Neural progenitor cell (in vitro differentiated cells): ENCODE results near the gene PYHIN1. TPM values are rescaled to one million over a fixed set of nuclear protein-coding genes. Genes with fewer than 3 reads are reported as not detected.

Experiments
- DNase-seq: peaks from one replicate; pipeline ENCODE4 v3.0.0-alpha.2; 2016; ENCODE audit warnings: low spot score
- H2AFZ ChIP-seq: fragments of 200-600 bp; sonication (generic); replicated peaks from 2 replicates; pipeline ENCODE4 v1.6.1; 2016; ENCODE audit warnings: antibody characterized with exemption
- H3F3A ChIP-seq: fragments of 200-600 bp; sonication (generic); 2 replicates; pipeline ENCODE4 v1.6.1; 2016; ENCODE audit warnings: antibody characterized with exemption, low read depth
- H3K27ac ChIP-seq: fragments of 200-600 bp; sonication (generic); 2 replicates; pipeline ENCODE4 v1.5.1; 2016; ENCODE audit warnings: mild to moderate bottlenecking
- H3K27me3 ChIP-seq: fragments of 200-600 bp; sonication (generic); 2 replicates; pipeline ENCODE4 v1.6.1; 2016; ENCODE audit warnings: mild to moderate bottlenecking, moderate library complexity
- H3K36me3 ChIP-seq: fragments of 200-600 bp; sonication (generic); 2 replicates; pipeline ENCODE4 v1.5.1; 2016
- H3K4me1 ChIP-seq: fragments of 200-600 bp; sonication (generic); 2 replicates; pipeline ENCODE4 v1.6.1; 2016; ENCODE audit warnings: mixed run types
- H3K4me2 ChIP-seq: fragments of 200-600 bp; sonication (generic); 2 replicates; pipeline ENCODE4 v1.6.1; 2016
- H3K4me3 ChIP-seq: fragments of 200-600 bp; sonication (generic); 2 replicates; pipeline ENCODE4 v1.5.1; 2016
- H3K79me2 ChIP-seq: fragments of 200-600 bp; sonication (generic); 2 replicates; pipeline ENCODE4 v1.6.1; 2016; ENCODE audit warnings: low read depth
- H3K9ac ChIP-seq: fragments of 200-600 bp; sonication (generic); 2 replicates; pipeline ENCODE4 v1.6.1; 2016
- H3K9me3 ChIP-seq: fragments of 200-600 bp; sonication (generic); 2 replicates; pipeline ENCODE4 v1.5.1; 2016; ENCODE audit warnings: low read depth
- H4K20me1 ChIP-seq: fragments of 200-600 bp; sonication (generic); 2 replicates; pipeline ENCODE4 v1.6.1; 2016; ENCODE audit warnings: low read depth
- H3K27ac Mint-ChIP-seq: 3 replicates; pipeline ENCODE4 v1.8.0; 2021; ENCODE audit warnings: mixed read lengths
- H3K27me3 Mint-ChIP-seq: 2 replicates; pipeline ENCODE4 v1.8.0; 2022; ENCODE audit warnings: low read depth, mild to moderate bottlenecking, inconsistent platforms, moderate library complexity, mixed read lengths; ENCODE audit not compliant: insufficient read depth
- H3K36me3 Mint-ChIP-seq: 3 replicates; pipeline ENCODE4 v1.8.0; 2021; ENCODE audit warnings: mixed read lengths
- H3K4me1 Mint-ChIP-seq: 3 replicates; pipeline ENCODE4 v1.8.0; 2021; ENCODE audit warnings: mixed read lengths
- H3K4me3 Mint-ChIP-seq: 3 replicates; pipeline ENCODE4 v1.8.0; 2021; ENCODE audit warnings: mild to moderate bottlenecking, moderate library complexity, mixed read lengths
- H3K9me3 Mint-ChIP-seq: 3 replicates; pipeline ENCODE4 v1.8.0; 2020; ENCODE audit warnings: mixed read lengths
- CTCF ChIP-seq: fragments of 200-600 bp; sonication (generic); IDR thresholded peaks from 2 replicates; pipeline ENCODE4 v1.5.1; 2017; ENCODE audit warnings: antibody characterized with exemption, mild to moderate bottlenecking
- EZH2 ChIP-seq: fragments of 200-600 bp; sonication (generic); IDR thresholded peaks from 2 replicates; pipeline ENCODE4 v1.6.1; 2017; ENCODE audit warnings: antibody characterized with exemption, mild to moderate bottlenecking, moderate library complexity
- EZH2phosphoT487 ChIP-seq: fragments of 200-600 bp; sonication (generic); IDR thresholded peaks from 2 replicates; pipeline ENCODE4 v1.6.1; 2017; ENCODE audit warnings: antibody characterized with exemption
- total RNA-seq: library from RNA; depleted of rRNA; stranded (reverse); fragments of >200 nt; gene quantifications from 2 replicates; pipeline ENCODE4 v1.2.3, GENCODE V29; 2015; ENCODE audit warnings: low replicate concordance

PYHIN1 gene
- total RNA-seq, 1 donor from 2014 or later: not detected

- H3K9ac ChIP-seq: no peak overlapping the region
- Mint-ChIP-seq H3K9me3 (no peaks in the 10 kb centered on the region), H3K4me1 (no peaks in the 10 kb centered on the region), H3K36me3 (no peaks in the 10 kb centered on the region), H3K27me3 (no peaks in the 10 kb centered on the region), H3K27ac (no peak overlapping the region), H3K4me3 (no peak overlapping the region)
- TF ChIP-seq EZH2 (no peak), CTCF (no peak), EZH2phosphoT487 (no peak)
- no peaks in the 10 kb centered on the region for H4K20me1 ChIP-seq
- DNase-seq: no peak
- H3K27ac ChIP-seq: no peak overlapping the region
- H3K4me3 ChIP-seq: no peak overlapping the region
- no peaks in the 10 kb centered on the region for H3F3A ChIP-seq
- no peaks in the 10 kb centered on the region for H3K36me3 ChIP-seq
- H3K27me3 ChIP-seq: no peaks in the 10 kb centered on the region
- no peaks in the 10 kb centered on the region for H3K4me1 ChIP-seq
- no peaks in the 10 kb centered on the region for H3K79me2 ChIP-seq
- no peak overlapping the region for H3K4me2 ChIP-seq
- no peak overlapping the region for H2AFZ ChIP-seq
- no peaks in the 10 kb centered on the region for H3K9me3 ChIP-seq
Observed at GRCh38 chr1:158961178-158961577, 29.8 kb downstream of the PYHIN1 start.

DNA sequence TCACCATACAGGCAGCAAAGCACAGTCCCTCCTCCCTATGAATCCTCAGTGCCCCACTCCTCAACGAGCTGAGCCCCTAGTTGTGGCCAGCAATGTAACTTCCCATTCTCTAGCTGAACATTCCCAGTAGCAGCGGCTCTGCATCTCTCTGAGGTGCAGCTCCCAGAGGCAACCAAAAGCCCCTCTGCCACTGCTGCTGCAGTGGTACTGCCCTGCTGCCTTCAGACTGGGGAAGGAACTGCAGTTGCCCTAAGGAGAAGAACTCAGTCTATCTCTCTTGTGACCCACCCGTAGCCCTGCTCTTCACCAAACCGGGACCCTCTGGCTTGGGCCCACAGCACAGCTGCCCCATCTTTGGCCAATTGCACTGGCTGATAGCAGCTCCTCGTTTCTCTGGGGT, 31.6 kb downstream of the PYHIN1 start:
- Mint-ChIP-seq H3K27ac (no peak overlapping the region), H3K9me3 (peaks cover 3% of the 10 kb centered on the region), H3K36me3 (no peaks in the 10 kb centered on the region), H3K27me3 (no peaks in the 10 kb centered on the region), H3K4me1 (no peaks in the 10 kb centered on the region), H3K4me3 (no peak overlapping the region)
- H3K9me3 ChIP-seq: no peaks in the 10 kb centered on the region
- no peak overlapping the region for H3K9ac ChIP-seq
- H3K4me1 ChIP-seq: no peaks in the 10 kb centered on the region
- no peaks in the 10 kb centered on the region for H4K20me1 ChIP-seq
- H3K27ac ChIP-seq: no peak overlapping the region
- peak overlapping the region; percentile 34 for H2AFZ ChIP-seq
- TF ChIP-seq CTCF: peak; percentile 27
- TF ChIP-seq EZH2phosphoT487: no peak
- TF ChIP-seq EZH2: no peak
- no peaks in the 10 kb centered on the region for H3K27me3 ChIP-seq
- no peak overlapping the region for H3K4me2 ChIP-seq
- no peaks in the 10 kb centered on the region for H3K79me2 ChIP-seq
- peak; percentile 17 for DNase-seq
- no peaks in the 10 kb centered on the region for H3F3A ChIP-seq
- no peak overlapping the region for H3K4me3 ChIP-seq
- no peaks in the 10 kb centered on the region for H3K36me3 ChIP-seq

- Histone ChIP-seq H3K9me3 (no peaks in the 10 kb centered on the region), H2AFZ (no peak overlapping the region), H4K20me1 (no peaks in the 10 kb centered on the region), H3K4me3 (no peak overlapping the region), H3K9ac (no peak overlapping the region), H3F3A (no peaks in the 10 kb centered on the region), H3K4me2 (no peak overlapping the region), H3K4me1 (no peaks in the 10 kb centered on the region), H3K27ac (no peak overlapping the region), H3K79me2 (no peaks in the 10 kb centered on the region), H3K27me3 (no peaks in the 10 kb centered on the region), H3K36me3 (no peaks in the 10 kb centered on the region)
- no peak for TF ChIP-seq EZH2
- TF ChIP-seq EZH2phosphoT487: no peak
- TF ChIP-seq CTCF: no peak
- Mint-ChIP-seq H3K4me3 (no peak overlapping the region), H3K27me3 (no peaks in the 10 kb centered on the region), H3K36me3 (no peaks in the 10 kb centered on the region), H3K9me3 (peaks cover 3% of the 10 kb centered on the region), H3K27ac (no peak overlapping the region), H3K4me1 (no peaks in the 10 kb centered on the region)
- no peak for DNase-seq
Observed at GRCh38 chr1:158969166-158969565, 37.8 kb downstream of the PYHIN1 start.

- no peaks in the 10 kb centered on the region for H3K36me3 ChIP-seq
- no peaks in the 10 kb centered on the region for H3K4me1 ChIP-seq
- no peaks in the 10 kb centered on the region for H3K36me3 Mint-ChIP-seq
- H3K27me3 Mint-ChIP-seq: no peaks in the 10 kb centered on the region
- H3K9me3 ChIP-seq: no peaks in the 10 kb centered on the region
- no peak for DNase-seq
- H3K27ac Mint-ChIP-seq: no peak overlapping the region
- H3K4me3 Mint-ChIP-seq: no peak overlapping the region
- no peak overlapping the region for H3K9ac ChIP-seq
- H3K27me3 ChIP-seq: no peaks in the 10 kb centered on the region
- H4K20me1 ChIP-seq: no peaks in the 10 kb centered on the region
- H3K9me3 Mint-ChIP-seq: peaks cover 3% of the 10 kb centered on the region
- H3K4me3 ChIP-seq: no peak overlapping the region
- H3K4me2 ChIP-seq: no peak overlapping the region
- TF ChIP-seq EZH2phosphoT487: no peak
- TF ChIP-seq EZH2: no peak
- TF ChIP-seq CTCF: no peak
- H2AFZ ChIP-seq: no peak overlapping the region
- no peak overlapping the region for H3K27ac ChIP-seq
- no peaks in the 10 kb centered on the region for H3F3A ChIP-seq
- no peaks in the 10 kb centered on the region for H3K4me1 Mint-ChIP-seq
- no peaks in the 10 kb centered on the region for H3K79me2 ChIP-seq
Observed at GRCh38 chr1:158969855-158970254, 38.5 kb downstream of the PYHIN1 start.
